ENCODE measurements around the gene ARID1A. TPM values are rescaled to one million over a fixed set of nuclear protein-coding genes. Genes with fewer than 3 reads are reported as not detected.

Gene ARID1A
- total RNA-seq, 2 experiments from 2014 or later = 55.2 to 123 TPM

DNA sequence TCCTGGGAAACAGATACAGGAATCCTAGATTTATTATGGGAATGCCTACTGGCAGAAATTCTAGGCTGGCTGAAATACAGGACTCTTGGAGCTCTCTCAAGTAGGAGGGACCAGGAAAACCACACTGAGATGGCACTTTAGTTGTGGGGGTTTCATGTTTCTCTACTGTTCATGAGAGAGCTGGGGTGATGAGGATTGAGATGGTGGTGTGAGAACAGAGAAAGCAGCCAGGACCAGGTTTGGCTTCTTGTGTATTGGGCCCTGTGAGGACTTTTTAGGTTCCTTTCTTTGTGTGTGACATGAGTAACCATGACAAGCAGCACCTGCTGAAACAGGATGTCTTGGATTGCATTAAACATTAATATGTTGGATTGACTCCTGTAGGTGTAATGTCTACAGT, 4.9 kb downstream of the ARID1A start:
- no peaks in the 10 kb centered on the region for H3K9me3 ChIP-seq (ENCODE audit: low read length)
- H4K20me1 ChIP-seq (ENCODE audit: insufficient read depth, low read length) = peaks cover 65% of the 10 kb centered on the region
- intact Hi-C loops (cut with micrococcal nuclease; ENCODE audit: unreplicated experiment) = no loop called here
- H3K27ac ChIP-seq (ENCODE audit: low read depth, low read length, poor library complexity, severe bottlenecking) = no peak overlapping the region
- no peak overlapping the region for H2AFZ ChIP-seq (ENCODE audit: low read length)
- TF ChIP-seq EZH2phosphoT487 (IDR thresholded peaks at IDR 0.05; ENCODE audit: borderline replicate concordance, low read depth, low read length) = no peak
- TF ChIP-seq, protein P1, sequence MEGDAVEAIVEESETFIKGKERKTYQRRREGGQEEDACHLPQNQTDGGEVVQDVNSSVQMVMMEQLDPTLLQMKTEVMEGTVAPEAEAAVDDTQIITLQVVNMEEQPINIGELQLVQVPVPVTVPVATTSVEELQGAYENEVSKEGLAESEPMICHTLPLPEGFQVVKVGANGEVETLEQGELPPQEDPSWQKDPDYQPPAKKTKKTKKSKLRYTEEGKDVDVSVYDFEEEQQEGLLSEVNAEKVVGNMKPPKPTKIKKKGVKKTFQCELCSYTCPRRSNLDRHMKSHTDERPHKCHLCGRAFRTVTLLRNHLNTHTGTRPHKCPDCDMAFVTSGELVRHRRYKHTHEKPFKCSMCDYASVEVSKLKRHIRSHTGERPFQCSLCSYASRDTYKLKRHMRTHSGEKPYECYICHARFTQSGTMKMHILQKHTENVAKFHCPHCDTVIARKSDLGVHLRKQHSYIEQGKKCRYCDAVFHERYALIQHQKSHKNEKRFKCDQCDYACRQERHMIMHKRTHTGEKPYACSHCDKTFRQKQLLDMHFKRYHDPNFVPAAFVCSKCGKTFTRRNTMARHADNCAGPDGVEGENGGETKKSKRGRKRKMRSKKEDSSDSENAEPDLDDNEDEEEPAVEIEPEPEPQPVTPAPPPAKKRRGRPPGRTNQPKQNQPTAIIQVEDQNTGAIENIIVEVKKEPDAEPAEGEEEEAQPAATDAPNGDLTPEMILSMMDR (conservative IDR thresholded peaks at IDR 0.05; ENCODE audit: low read length) = no peak
- H3K79me2 ChIP-seq (ENCODE audit: insufficient read depth, low read depth, low read length) = peaks cover 94% of the 10 kb centered on the region
- peak overlapping the region; percentile 75 for H3K4me2 ChIP-seq (ENCODE audit: low read length)
- POLR2A ChIA-PET = interaction anchor here (0.6 to 2.3 kb wide), 4 partner anchors 9 to 85 kb away, joined by 3 to 7 read pairs (median 4); no protein-coding TSS in a partner anchor
- peaks cover 72% of the 10 kb centered on the region for H3K36me3 ChIP-seq (ENCODE audit: insufficient read depth, low read length)
- CTCF ChIA-PET (ENCODE audit: unreplicated experiment) = interaction anchor here (0.7 kb wide), 1 partner anchor 22 kb away, joined by 3 read pairs; no protein-coding TSS in a partner anchor
- DNase-seq (ENCODE audit: low spot score) = peak; percentile 54
- H3K4me3 ChIP-seq (ENCODE audit: low read depth, low read length, poor library complexity, severe bottlenecking) = peak overlapping the region; percentile 87
- H3K9me2 ChIP-seq (ENCODE audit: insufficient read depth, low read length) = no peaks in the 10 kb centered on the region
- no TSS peak for BruUV-seq (replicated peaks)
- peaks cover 73% of the 10 kb centered on the region for H3K4me1 ChIP-seq (ENCODE audit: insufficient read depth, low read length, poor library complexity, severe bottlenecking)

DNA sequence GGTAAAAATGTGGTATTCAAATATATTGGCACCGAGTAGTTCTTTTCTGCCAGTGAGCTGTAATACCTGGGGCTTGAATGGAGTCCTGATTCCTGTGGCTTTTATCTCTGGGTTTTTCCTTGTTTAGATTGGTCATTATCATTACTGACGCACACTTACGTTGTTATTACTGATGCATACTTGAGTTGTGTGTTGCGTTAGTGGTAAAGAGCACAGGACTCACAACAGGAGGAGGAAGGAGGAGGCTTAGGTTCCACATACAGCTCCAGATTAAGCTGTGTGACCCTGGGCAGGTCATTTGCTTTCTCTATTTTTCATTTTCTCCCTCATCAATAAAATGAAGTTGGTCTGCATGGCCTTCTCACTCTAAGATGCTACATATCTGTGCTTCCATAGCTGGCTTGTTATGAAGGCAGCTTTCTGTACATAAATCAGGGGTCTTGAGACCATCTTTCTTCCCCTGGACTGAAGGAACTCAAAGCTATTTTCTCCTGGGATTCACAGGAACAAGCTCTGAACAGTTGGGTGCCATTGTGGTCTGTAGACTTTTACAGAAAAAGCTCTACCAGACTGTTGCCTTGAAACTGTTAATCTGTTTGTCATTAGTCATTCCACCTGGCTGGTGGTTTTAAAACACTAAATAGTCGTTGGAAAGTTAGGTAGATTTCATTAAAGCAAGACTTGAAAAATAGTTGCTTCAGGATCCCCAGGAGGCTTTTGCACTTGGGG, 5.6 kb downstream of the ARID1A start:
- intact Hi-C loops (cut with micrococcal nuclease; ENCODE audit: unreplicated experiment) = no loop called here
- no TSS peak for BruUV-seq (replicated peaks)
- H3K27ac ChIP-seq (ENCODE audit: low read depth, low read length, poor library complexity, severe bottlenecking) = no peak overlapping the region

DNA sequence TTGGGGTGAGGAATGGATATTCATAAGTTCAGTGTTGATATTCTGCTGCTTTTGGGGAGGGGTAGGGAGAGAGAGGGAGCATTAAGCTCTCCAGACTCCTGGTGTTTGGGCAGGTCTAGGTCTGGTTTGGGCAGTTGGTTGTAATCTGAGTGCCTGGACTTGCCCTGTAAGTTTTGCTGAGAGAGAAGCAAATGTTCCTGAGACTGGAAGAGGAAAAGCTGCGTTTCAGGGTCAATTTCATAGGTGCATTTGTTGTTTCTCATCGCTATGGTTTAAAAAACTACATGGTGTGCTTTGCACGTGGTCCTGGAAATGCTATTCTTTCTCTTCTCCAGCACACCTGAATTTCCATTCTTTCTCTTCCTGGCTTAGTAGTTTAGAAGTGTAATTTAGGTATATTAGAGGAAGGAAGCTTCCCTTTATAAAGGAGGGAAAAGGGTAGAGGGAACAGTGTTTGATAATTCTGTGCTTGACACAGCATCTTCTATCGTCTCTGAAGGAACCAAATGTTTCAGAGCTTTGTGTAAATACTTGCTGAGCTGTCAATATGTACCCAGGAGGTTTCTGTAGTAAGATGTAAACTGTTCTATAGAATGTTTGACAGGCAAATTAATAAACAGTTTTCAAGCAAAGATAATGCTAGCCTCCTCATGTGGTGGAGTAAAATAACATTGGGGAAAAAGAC, 6.3 kb downstream of the ARID1A start:
- peak overlapping the region; percentile 75 for H3K4me2 ChIP-seq (ENCODE audit: low read length)
- H4K20me1 ChIP-seq (ENCODE audit: insufficient read depth, low read length) = peaks cover 74% of the 10 kb centered on the region
- POLR2A ChIA-PET = interaction anchor here (0.5 to 2.3 kb wide), 2 partner anchors 10 to 339 kb away, joined by 3 to 7 read pairs; no protein-coding TSS in a partner anchor
- DNase-seq (ENCODE audit: low spot score) = no peak
- H3K4me1 ChIP-seq (ENCODE audit: insufficient read depth, low read length, poor library complexity, severe bottlenecking) = peaks cover 86% of the 10 kb centered on the region
- CTCF ChIA-PET (ENCODE audit: unreplicated experiment) = no interaction called here
- H2AFZ ChIP-seq (ENCODE audit: low read length) = no peak overlapping the region
- no peaks in the 10 kb centered on the region for H3K9me2 ChIP-seq (ENCODE audit: insufficient read depth, low read length)
- no TSS peak for BruUV-seq (replicated peaks)
- H3K36me3 ChIP-seq (ENCODE audit: insufficient read depth, low read length) = peaks cover 79% of the 10 kb centered on the region
- intact Hi-C loops (cut with micrococcal nuclease; ENCODE audit: unreplicated experiment) = no loop called here
- no peak for TF ChIP-seq EZH2phosphoT487 (IDR thresholded peaks at IDR 0.05; ENCODE audit: borderline replicate concordance, low read depth, low read length)
- TF ChIP-seq, protein P1 (conservative IDR thresholded peaks at IDR 0.05; ENCODE audit: low read length) = no peak
- no peaks in the 10 kb centered on the region for H3K9me3 ChIP-seq (ENCODE audit: low read length)
- H3K27ac ChIP-seq (ENCODE audit: low read depth, low read length, poor library complexity, severe bottlenecking) = no peak overlapping the region
- H3K79me2 ChIP-seq (ENCODE audit: insufficient read depth, low read depth, low read length) = peaks cover 100% of the 10 kb centered on the region
- peak overlapping the region; percentile 87 for H3K4me3 ChIP-seq (ENCODE audit: low read depth, low read length, poor library complexity, severe bottlenecking)

More for the DNA sequence above, 5.6 kb downstream of the ARID1A start:
- Histone ChIP-seq H3K4me2 (ENCODE audit: low read length) (peak overlapping the region; percentile 75), H3K4me1 (ENCODE audit: insufficient read depth, low read length, poor library complexity, severe bottlenecking) (peaks cover 80% of the 10 kb centered on the region), H3K79me2 (ENCODE audit: insufficient read depth, low read depth, low read length) (peaks cover 100% of the 10 kb centered on the region), H3K36me3 (ENCODE audit: insufficient read depth, low read length) (peaks cover 75% of the 10 kb centered on the region), H3K9me2 (ENCODE audit: insufficient read depth, low read length) (no peaks in the 10 kb centered on the region), H2AFZ (ENCODE audit: low read length) (no peak overlapping the region), H3K9me3 (ENCODE audit: low read length) (no peaks in the 10 kb centered on the region), H4K20me1 (ENCODE audit: insufficient read depth, low read length) (peaks cover 69% of the 10 kb centered on the region), H3K4me3 (ENCODE audit: low read depth, low read length, poor library complexity, severe bottlenecking) (peak overlapping the region; percentile 87)
- TF ChIP-seq EZH2phosphoT487 (IDR thresholded peaks at IDR 0.05; ENCODE audit: borderline replicate concordance, low read depth, low read length) = no peak
- ChIA-PET POLR2A (interaction anchor here (0.6 to 2.3 kb wide), 3 partner anchors 10 to 84 kb away, joined by 3 to 7 read pairs (median 4); no protein-coding TSS in a partner anchor), CTCF (ENCODE audit: unreplicated experiment) (no interaction called here)
- DNase-seq (ENCODE audit: low spot score) = no peak

Data from OCI-LY7 (cell line).